Activated CD8-positive, alpha-beta memory T cell treated with anti-CD3 and anti-CD28 coated beads for 4 hours (primary cell): ENCODE results near the gene ST3GAL3.

Source experiments
- DNase-seq, 2 donors: peaks; one replicate each; pipeline ENCODE4 v3.0.0-alpha.2; 2020; ENCODE audit warnings: low read depth in 2 of 2

Gene ST3GAL3

GRCh38 chr1:43980255-43981134 is 273.2 kb downstream of the ST3GAL3 start:
- DNase-seq, result no peak
